Right lobe of liver (tissue), 4 donors: Measurements from ENCODE around the gene RARB.

Experiments used
- CTCF ChIP-seq, 4 donors: fragments of 200-600 bp in 3 of 4; fragments of 450-650 bp in 1 of 4; IDR thresholded peaks; one replicate each; pipeline versions ENCODE4 v1.5.1 to v1.8.0; 2016 to 2022; ENCODE audit warnings: antibody characterized with exemption in 4 of 4, mild to moderate bottlenecking in 2 of 4
- POLR2A ChIP-seq: fragments of 450-650 bp; IDR thresholded peaks from one replicate; pipeline ENCODE4 v1.6.1; 2017; ENCODE audit warnings: antibody characterized with exemption, mild to moderate bottlenecking
- donor health status: DM: no; HTN: no; CAD: no.
- donor health status: DM: no; HTN: no; CAD: no.
- donor health status: DM: no; HTN: yes; CAD: no.

- TF ChIP-seq CTCF (IDR thresholded peaks at IDR 0.05) (no peak), POLR2A (no peak)
Measured at GRCh38 chr3:25556447-25556846, 128.4 kb downstream of the RARB start.
